ENCODE results near the gene DACT2. TPM values are rescaled to one million over a fixed set of nuclear protein-coding genes. Genes with fewer than 3 reads are reported as not detected.

DACT2 gene
- total RNA-seq, 1 donor from 2014 or later: 2.5 TPM

- Histone ChIP-seq H3K27me3 (no peaks in the 10 kb centered on the region), H3K36me3 (no peaks in the 10 kb centered on the region), H3K4me3 (no peak overlapping the region), H3K4me1 (no peaks in the 10 kb centered on the region), H3K27ac (no peak overlapping the region), H3K9me3 (no peaks in the 10 kb centered on the region)
- intact Hi-C loops (cut with DNase I): no loop called here
- ATAC-seq (no peak), DNase-seq (no peak)
- no peak for TF ChIP-seq CTCF (IDR thresholded peaks at IDR 0.05)
Measured at GRCh38 chr6:168302534-168302933, 17.0 kb downstream of the DACT2 start.

- Histone ChIP-seq H3K36me3 (no peaks in the 10 kb centered on the region), H3K27me3 (no peaks in the 10 kb centered on the region), H3K9me3 (no peaks in the 10 kb centered on the region), H3K4me3 (no peak overlapping the region), H3K27ac (no peak overlapping the region), H3K4me1 (no peaks in the 10 kb centered on the region)
- intact Hi-C loops (cut with DNase I): no loop called here
- DNase-seq: no peak
- ATAC-seq: no peak
- TF ChIP-seq CTCF (IDR thresholded peaks at IDR 0.05): no peak
Measured at GRCh38 chr6:168301648-168302398, 17.8 kb downstream of the DACT2 start.

- H3K36me3 ChIP-seq: no peaks in the 10 kb centered on the region
- no peak for TF ChIP-seq CTCF (IDR thresholded peaks at IDR 0.05)
- H3K4me3 ChIP-seq: no peak overlapping the region
- no peaks in the 10 kb centered on the region for H3K4me1 ChIP-seq
- intact Hi-C loops (cut with DNase I): no loop called here
- no peaks in the 10 kb centered on the region for H3K9me3 ChIP-seq
- no peak overlapping the region for H3K27ac ChIP-seq
- no peaks in the 10 kb centered on the region for H3K27me3 ChIP-seq
- no peak for DNase-seq
- ATAC-seq: no peak
Measured at GRCh38 chr6:168300975-168301647, 18.5 kb downstream of the DACT2 start.

GRCh38 chr6:168299541-168300511, 19.8 kb downstream of the DACT2 start:
- ATAC-seq (no peak), DNase-seq (no peak)
- Histone ChIP-seq H3K4me3 (no peak overlapping the region), H3K4me1 (no peaks in the 10 kb centered on the region), H3K36me3 (no peaks in the 10 kb centered on the region), H3K27me3 (no peaks in the 10 kb centered on the region), H3K27ac (no peak overlapping the region), H3K9me3 (no peaks in the 10 kb centered on the region)
- intact Hi-C loops (cut with DNase I): no loop called here
- TF ChIP-seq CTCF (IDR thresholded peaks at IDR 0.05): no peak

- DNase-seq (no peak), ATAC-seq (no peak)
- no peak for TF ChIP-seq CTCF (IDR thresholded peaks at IDR 0.05)
- Histone ChIP-seq H3K9me3 (no peaks in the 10 kb centered on the region), H3K27ac (no peak overlapping the region), H3K4me3 (no peak overlapping the region), H3K4me1 (no peaks in the 10 kb centered on the region), H3K27me3 (no peaks in the 10 kb centered on the region), H3K36me3 (no peaks in the 10 kb centered on the region)
- intact Hi-C loops (cut with DNase I): no loop called here
Measured at GRCh38 chr6:168297643-168298042, 21.9 kb downstream of the DACT2 start.

Data from upper lobe of right lung (tissue), 1 donor.